HEK293T (cell line): ENCODE measurements around the gene SLTM.
"Not testable (repeated sequence)": the region's sequence is repeated elsewhere in the genome, so short reads cannot be mapped to it uniquely, and the experiment has no call there.

Experiments used
- CTCF ChIA-PET: fragments of 350-600 bp; formaldehyde crosslinking; extraction: SDS; loops from one replicate; lab custom pipeline; 2021; ENCODE audit warnings: antibody characterized with exemption, inconsistent platforms; lab: Yijun Ruan, JAX
- POLR2A ChIA-PET: fragments of 350-600 bp; formaldehyde crosslinking; extraction: SDS; loops from one replicate; lab custom pipeline; 2020; ENCODE audit warnings: antibody characterized with exemption, inconsistent platforms; lab: Yijun Ruan, JAX
- DNase-seq: peaks from one replicate; pipeline ENCODE4 v3.0.0; 2012; ENCODE audit warnings: mixed read lengths; ENCODE audit errors: extremely low spot score
- ARNT ChIP-seq: fragments of 450-650 bp; IDR thresholded peaks from 2 replicates; pipeline ENCODE4 v1.6.1; 2017; ENCODE audit warnings: mild to moderate bottlenecking
- BHLHE40 ChIP-seq: fragments of 450-650 bp; IDR thresholded peaks from 2 replicates; pipeline ENCODE4 v1.6.1; 2016; ENCODE audit warnings: mild to moderate bottlenecking, moderate library complexity, borderline replicate concordance
- CTBP1 ChIP-seq: fragments of 450-650 bp; IDR thresholded peaks from 2 replicates; pipeline ENCODE4 v1.6.1; 2016; ENCODE audit warnings: borderline replicate concordance
- ELF4 ChIP-seq: fragments of 450-650 bp; IDR thresholded peaks from 2 replicates; pipeline ENCODE4 v1.6.1; 2017; ENCODE audit warnings: antibody characterized with exemption
- FOXK2 ChIP-seq: fragments of 450-650 bp; IDR thresholded peaks from 2 replicates; pipeline ENCODE4 v1.6.1; 2016; ENCODE audit warnings: mild to moderate bottlenecking
- FOXM1 ChIP-seq: fragments of 450-650 bp; IDR thresholded peaks from 2 replicates; pipeline ENCODE4 v1.6.1; 2017; ENCODE audit warnings: mild to moderate bottlenecking, borderline replicate concordance
- HDGF ChIP-seq: fragments of 450-650 bp; IDR thresholded peaks from 2 replicates; pipeline ENCODE4 v1.6.1; 2017; ENCODE audit warnings: antibody characterized with exemption, borderline replicate concordance
- L3MBTL2 ChIP-seq: fragments of 450-650 bp; conservative IDR thresholded peaks from 2 replicates; pipeline ENCODE4 v1.6.1; 2016; ENCODE audit warnings: mild to moderate bottlenecking
- LEF1 ChIP-seq: fragments of 450-650 bp; IDR thresholded peaks from 2 replicates; pipeline ENCODE4 v1.6.1; 2017; ENCODE audit warnings: mild to moderate bottlenecking, borderline replicate concordance
- SP1 ChIP-seq: fragments of 450-650 bp; IDR thresholded peaks from 2 replicates; pipeline ENCODE4 v1.6.1; 2017
- SUZ12 ChIP-seq: fragments of 450-650 bp; IDR thresholded peaks from 2 replicates; pipeline ENCODE4 v1.6.1; 2016; ENCODE audit warnings: mild to moderate bottlenecking
- TARDBP ChIP-seq: fragments of 450-650 bp; IDR thresholded peaks from 2 replicates; pipeline ENCODE4 v1.6.1; 2016
- ZNF384 ChIP-seq: fragments of 450-650 bp; IDR thresholded peaks from 2 replicates; pipeline ENCODE4 v1.6.1; 2016
- TF ChIP-seq, protein P1 (sequence below): fragments of 450-650 bp; IDR thresholded peaks from 2 replicates; pipeline ENCODE4 v1.6.1; 2016

The SLTM gene

GRCh38 chr15:58840048-58840447, 93.4 kb downstream of the SLTM start:
- POLR2A ChIA-PET = no interaction called here
- DNase-seq = no peak
- CTCF ChIA-PET = no interaction called here
- TF ChIP-seq TARDBP (no peak), ZNF384 (no peak), CTBP1 (no peak), ARNT (no peak), SP1 (no peak), ELF4 (no peak), HDGF (no peak), L3MBTL2 (no peak), LEF1 (no peak)
- TF ChIP-seq, protein P1, sequence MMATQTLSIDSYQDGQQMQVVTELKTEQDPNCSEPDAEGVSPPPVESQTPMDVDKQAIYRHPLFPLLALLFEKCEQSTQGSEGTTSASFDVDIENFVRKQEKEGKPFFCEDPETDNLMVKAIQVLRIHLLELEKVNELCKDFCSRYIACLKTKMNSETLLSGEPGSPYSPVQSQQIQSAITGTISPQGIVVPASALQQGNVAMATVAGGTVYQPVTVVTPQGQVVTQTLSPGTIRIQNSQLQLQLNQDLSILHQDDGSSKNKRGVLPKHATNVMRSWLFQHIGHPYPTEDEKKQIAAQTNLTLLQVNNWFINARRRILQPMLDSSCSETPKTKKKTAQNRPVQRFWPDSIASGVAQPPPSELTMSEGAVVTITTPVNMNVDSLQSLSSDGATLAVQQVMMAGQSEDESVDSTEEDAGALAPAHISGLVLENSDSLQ = no peak

GRCh38 chr15:58839485-58839884, 94.0 kb downstream of the SLTM start:
- ChIA-PET POLR2A (no interaction called here), CTCF (no interaction called here)
- TF ChIP-seq BHLHE40 = no peak
- no peak for TF ChIP-seq SP1
- TF ChIP-seq ARNT = no peak
- no peak for TF ChIP-seq FOXK2
- peak; percentile 5 for DNase-seq

GRCh38 chr15:58833681-58834426, 99.6 kb downstream of the SLTM start:
- POLR2A ChIA-PET, CTCF ChIA-PET, DNase-seq: not testable (repeated sequence)

- POLR2A ChIA-PET = no interaction called here
- TF ChIP-seq TARDBP (no peak), FOXK2 (no peak), LEF1 (no peak), ARNT (no peak), SUZ12 (no peak), FOXM1 (no peak), CTBP1 (no peak), ZNF384 (no peak), BHLHE40 (no peak), ELF4 (no peak), L3MBTL2 (no peak), SP1 (no peak)
- TF ChIP-seq, protein P1 = no peak
- CTCF ChIA-PET = no interaction called here
- DNase-seq = no peak
These were observed 102.9 kb downstream of the SLTM start for GRCh38 chr15:58830556-58830955.
